Occipital lobe (tissue), 2 donors: ENCODE data around the gene USO1. TPM values are rescaled to one million over a fixed set of nuclear protein-coding genes. Genes with fewer than 3 reads are reported as not detected.
"Not testable (repeated sequence)": the region's sequence is repeated elsewhere in the genome, so short reads cannot be mapped to it uniquely, and the experiment has no call there.

Experiments used
- DNase-seq: peaks from one replicate; lab custom pipeline; 2025; lab: John Stamatoyannopoulos, UW
- total RNA-seq: library from RNA; depleted of rRNA; stranded (reverse); fragments of >200 nt; gene quantifications from one replicate; pipeline ENCODE4 v1.2.3, GENCODE V29; 2014

Gene USO1
- total RNA-seq, 1 donor from 2014 or later, result 56.6 TPM

- DNase-seq, result no peak
Observed at GRCh38 chr4:75745721-75746199, 21.4 kb downstream of the USO1 start.

DNA sequence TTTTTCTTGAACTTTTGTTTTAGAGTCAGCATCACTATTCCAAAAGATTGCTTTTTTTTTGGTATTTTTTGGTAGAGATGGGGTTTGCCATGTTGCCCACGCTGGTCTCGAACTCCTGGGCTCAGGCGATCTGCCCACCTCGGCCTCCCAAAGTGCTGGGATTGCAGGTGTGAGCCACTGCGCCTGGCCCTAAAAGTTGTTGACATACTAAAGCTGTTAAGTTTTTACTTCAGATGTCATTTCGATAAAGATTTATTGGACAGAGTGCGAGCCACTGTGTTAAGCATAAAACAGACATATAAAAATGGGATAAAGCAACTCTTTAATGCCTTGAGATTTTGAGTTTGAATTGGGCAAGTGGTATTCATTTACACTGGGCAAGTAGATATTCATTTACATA is 28.3 kb downstream of the USO1 start:
- DNase-seq, result no peak

DNA sequence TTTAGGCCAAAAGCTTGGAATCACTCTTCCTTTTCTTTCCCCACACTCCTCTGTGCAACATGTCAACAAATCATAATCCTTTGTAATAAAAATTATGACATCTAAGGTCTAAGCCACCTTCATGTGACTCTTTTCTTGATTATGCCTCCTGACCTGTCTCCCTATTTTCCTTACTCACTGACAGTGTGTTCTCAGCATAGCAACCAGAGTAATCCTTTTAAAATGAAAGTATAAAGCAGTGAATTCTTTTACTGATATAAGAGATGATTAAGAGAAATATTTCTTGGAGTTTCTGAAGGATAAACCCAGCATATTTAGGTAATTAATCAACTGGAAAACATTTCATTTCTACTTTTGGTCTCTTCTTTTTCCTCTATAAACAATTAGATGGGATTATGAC is 44.7 kb downstream of the USO1 start:
- DNase-seq, result no peak

DNA sequence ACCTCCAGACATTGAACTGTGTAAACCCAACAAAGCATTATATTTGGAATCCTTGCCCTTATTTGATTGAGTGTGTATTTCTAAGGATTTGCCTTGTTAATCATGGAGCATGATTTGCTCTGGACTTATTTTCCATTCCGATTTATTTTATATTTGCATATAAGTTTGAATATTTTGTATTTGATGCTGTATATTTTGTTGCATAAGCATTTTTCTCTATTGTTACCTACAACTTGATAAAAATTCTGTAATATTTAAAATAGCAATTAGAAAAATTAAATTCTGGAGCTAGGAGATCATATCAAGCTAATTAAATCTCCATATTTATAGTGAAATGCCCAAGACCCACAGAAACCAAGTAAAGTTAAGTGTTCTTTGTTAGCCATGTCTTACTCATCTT is 47.2 kb downstream of the USO1 start:
- DNase-seq, result no peak

- DNase-seq, result no peak
Observed at GRCh38 chr4:75777589-75777988, 53.2 kb downstream of the USO1 start.

- no peak for DNase-seq
Observed at GRCh38 chr4:75779105-75779757, 54.9 kb downstream of the USO1 start.

DNA sequence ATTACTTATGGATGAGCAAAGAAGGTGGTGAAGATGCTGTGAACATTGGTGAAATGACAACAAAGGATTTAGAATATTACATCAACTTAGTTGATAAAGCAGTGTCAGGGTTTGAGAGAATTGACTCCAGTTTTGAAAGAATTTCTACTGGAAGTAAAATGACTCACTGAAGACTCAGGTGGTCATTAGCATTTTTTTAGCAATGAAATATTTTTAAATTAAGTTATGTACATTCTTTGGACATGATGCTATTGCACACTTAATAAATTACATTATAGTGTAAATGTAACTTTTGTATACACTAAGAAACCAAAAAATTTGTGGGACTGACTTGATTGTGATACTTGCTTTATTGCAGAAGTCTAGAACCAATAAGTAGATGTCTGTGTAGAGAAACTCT is 56.9 kb downstream of the USO1 start:
- DNase-seq, result no peak

DNA sequence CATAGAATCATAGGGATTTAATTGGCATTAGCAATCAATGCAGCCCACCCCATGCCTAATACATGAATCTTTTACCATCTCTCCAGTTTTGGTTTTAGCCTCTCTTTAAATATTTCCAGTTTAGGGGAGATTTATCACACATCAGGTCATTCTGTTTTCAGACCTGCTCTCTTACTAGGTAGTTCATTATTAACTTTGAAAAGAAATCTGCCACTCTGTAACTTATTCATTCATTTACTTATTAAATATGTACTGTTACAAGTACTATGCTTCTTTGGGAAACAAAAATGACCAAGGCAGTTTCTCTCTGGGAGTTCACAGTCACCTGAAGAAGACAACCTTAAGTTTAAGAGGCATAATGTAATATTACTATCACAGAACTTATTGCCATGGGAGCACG is 62.1 kb downstream of the USO1 start:
- no peak for DNase-seq

- DNase-seq, result no peak
Observed at GRCh38 chr4:75786938-75787337, 62.6 kb downstream of the USO1 start.

DNA sequence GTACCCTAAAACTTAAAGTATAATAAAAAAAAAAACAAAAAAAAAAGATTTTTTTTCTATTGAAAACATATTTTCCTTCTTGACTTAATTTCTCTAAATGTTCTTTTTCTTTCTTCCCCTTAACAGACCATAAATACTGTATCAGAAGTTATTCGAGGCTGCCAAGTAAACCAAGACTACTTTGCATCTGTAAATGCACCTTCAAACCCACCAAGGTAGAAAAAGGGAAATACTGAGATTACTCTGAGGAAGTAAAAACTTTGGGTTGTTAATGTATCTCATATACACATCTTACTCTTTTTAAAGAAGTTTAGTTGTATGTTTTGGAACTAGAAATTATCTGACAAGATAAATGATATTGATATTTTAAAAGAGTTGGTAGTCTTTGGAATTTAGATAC is 65.6 kb downstream of the USO1 start:
- no peak for DNase-seq

- no peak for DNase-seq
Observed at GRCh38 chr4:75800972-75801371, 76.6 kb downstream of the USO1 start.

- not testable (repeated sequence) for DNase-seq
Observed at GRCh38 chr4:75806035-75806434, 81.7 kb downstream of the USO1 start.

- no peak for DNase-seq
Observed at GRCh38 chr4:75817901-75818300, 93.5 kb downstream of the USO1 start.

- no peak for DNase-seq
Observed at GRCh38 chr4:75819121-75819520, 94.7 kb downstream of the USO1 start.

DNA sequence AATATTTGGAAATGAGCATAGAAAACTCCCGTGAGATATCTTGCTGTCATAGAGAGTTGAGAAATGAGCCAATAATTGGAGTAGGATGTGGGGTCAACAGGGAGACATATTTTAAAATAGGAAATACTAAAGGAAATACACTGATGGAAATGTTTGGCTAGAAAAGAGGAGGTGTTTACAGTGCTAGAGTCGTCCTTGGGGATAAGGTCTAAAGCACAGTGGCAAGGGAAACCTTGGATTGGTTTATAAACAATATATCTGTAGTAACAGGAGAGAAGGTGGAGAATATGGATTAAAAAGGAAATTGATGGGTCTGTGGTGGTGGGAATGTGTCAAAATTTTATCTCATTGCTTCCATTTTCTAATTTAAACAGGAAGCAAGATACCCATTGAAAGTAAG is 95.8 kb downstream of the USO1 start:
- no peak for DNase-seq

GRCh38 chr4:75820676-75821075 is 96.3 kb downstream of the USO1 start:
- DNase-seq, result no peak

DNA sequence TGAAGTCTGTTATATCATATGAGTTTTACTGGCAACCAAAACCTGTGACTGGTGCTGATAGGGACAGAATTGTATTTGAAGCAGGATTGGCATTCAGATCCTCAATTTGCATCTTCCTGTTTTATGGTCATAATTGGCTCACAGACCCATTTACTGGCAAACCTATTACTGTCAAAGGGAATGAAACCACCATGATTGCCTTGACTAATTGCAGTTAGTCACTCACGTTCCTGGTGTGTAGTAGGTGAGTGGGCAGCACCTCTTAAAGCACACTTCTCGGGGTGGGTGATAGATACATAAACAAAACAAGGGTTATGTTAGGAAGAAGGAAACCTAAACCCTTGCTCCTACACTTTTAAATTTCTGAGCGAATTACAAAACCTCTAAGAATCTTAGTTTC is 96.8 kb downstream of the USO1 start:
- no peak for DNase-seq

DNA sequence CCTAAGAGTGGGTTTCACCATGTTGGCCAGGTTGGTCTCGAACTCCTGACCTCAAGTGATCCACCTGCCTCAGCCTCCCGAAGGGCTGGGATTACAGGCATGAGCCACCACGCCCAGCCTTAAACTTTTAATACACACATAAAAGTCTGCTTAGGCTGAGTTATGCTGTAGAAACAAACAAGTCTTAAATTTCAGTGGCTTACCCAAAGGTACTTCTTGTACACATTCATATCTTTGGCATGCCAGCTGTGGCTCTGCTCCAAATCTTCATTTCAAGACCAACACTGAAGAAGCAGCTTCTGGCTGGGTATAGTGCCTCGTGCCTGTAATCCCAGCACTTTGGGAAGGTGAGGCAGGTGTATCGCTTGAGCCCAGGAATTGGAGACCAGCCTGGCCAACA is 97.6 kb downstream of the USO1 start:
- DNase-seq, result no peak

- DNase-seq, result no peak
Observed at GRCh38 chr4:75822416-75822815, 98.0 kb downstream of the USO1 start.

DNA sequence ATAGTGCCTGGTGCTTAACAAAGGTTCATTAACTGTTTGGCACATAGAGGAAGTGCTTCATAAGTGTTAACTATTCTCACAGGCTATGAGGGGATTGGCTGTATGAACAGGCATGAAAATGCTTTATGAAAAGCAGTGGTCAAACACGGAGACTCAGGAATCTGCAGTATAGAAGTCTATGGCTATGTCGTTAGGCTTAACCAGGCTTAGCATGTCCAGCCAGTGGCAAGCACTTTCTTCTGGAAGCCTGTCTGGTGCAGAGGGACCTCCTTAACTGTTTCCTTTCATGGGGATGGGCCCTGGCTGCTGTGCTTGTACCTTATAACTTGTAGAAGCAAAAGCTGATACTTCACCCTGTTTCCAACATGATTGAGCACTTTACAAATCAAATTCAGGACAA is 99.4 kb downstream of the USO1 start:
- DNase-seq, result no peak

GRCh38 chr4:75830906-75831305 is 106.5 kb downstream of the USO1 start:
- no peak for DNase-seq

DNA sequence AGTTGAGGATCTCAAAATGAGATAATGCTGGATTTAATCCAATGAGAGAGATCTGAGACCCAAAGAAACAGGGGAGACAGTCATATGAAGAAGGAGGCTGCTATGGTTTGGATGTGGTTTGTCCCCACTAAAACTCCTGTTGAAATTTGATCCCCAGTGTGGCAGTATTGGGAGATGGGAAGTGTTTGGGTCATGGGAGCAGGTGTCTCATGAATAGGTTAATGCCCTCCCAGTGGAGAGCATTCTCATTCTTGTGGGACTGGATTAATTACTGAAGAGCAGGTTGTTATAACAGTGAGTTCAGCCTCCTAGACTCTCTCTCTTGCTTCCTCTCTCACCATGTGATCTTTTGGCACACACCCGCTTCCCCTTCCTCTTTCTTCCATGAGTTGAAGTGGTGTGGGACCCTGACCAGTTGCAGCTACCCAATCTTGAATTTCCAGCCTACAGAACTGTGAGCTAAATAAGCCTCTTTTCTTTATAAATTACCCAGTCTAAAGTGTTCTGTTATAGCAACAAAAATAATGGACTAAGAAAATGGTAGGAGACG is 107.6 kb downstream of the USO1 start:
- no peak for DNase-seq

- DNase-seq, result no peak
Observed at GRCh38 chr4:75834095-75834771, 109.9 kb downstream of the USO1 start.
